GM21423 (cell line): ENCODE results near the gene MEIKIN.

Experiments used
- ATAC-seq: cut with Tn5 transposase; IDR thresholded peaks from one replicate; pipeline ENCODE4 v1.9.1; 2021; ENCODE audit warnings: mild to moderate bottlenecking, moderate library complexity; ENCODE audit not compliant: unreplicated experiment

The MEIKIN gene

DNA sequence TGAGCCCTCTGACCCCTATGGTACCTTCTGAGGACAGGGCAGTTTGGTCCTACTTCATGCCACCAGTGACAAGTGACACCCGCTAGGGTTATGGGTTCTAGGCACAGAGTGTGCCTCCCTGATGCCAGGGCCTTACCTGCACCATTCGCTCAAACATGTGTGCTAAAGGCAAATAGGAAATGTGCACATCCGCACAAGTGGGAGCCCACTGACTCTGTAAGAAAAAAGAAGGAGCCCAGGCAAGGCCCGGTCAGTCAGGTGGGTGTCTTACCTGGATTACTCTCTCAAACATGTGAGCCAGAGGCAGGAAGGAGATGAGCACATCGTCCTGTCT is 29.1 kb upstream of the MEIKIN start:
- no peak for ATAC-seq

DNA sequence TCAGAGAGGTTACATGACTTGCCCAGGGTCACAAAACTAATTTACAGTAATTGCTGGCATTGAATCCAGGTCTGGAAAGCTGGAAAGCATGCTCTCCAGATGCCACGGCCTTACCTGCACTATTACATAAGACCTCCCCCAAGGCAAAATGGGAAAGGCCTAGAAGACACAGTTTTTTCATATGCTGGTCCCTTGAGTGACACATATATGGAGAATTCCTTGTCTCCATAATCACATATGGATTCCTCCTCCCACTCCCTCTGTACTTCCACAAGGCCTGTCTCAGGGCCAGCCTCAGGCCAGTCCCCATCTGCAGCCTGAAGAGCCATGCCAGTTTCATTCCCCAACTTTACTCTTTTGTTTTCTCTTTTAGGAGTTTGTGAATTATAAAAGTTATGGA is 28.6 kb upstream of the MEIKIN start:
- no peak for ATAC-seq

DNA sequence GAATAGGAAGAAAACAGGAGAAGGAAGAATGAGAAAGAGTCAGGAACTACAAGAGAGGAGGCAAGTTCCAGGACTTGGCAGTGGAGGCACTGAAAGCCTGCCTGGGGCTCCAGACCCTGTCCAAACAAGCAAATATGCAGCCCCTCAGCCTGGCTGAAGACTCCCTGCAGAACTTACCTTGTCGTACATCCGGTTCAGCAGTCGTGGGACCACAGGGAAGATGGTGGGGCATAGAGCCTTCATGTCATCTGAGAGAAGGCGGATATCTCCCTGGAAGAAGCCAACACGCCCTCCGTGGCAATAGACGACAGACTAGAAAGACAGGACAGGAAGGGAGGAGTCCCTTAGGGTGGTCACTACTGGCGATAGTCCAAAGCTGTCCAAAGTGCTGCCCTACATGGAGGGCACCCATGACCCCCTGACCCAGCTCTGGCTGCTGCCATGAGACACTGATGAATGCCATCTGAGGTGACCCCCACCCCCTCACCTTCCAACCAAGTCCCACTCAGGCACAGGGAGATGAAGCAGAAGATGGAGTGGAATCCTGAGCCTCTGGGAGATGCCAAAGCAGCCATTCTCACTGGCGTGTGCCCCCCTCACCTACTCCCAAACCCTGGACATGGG is 27.7 kb upstream of the MEIKIN start:
- no peak for ATAC-seq

DNA sequence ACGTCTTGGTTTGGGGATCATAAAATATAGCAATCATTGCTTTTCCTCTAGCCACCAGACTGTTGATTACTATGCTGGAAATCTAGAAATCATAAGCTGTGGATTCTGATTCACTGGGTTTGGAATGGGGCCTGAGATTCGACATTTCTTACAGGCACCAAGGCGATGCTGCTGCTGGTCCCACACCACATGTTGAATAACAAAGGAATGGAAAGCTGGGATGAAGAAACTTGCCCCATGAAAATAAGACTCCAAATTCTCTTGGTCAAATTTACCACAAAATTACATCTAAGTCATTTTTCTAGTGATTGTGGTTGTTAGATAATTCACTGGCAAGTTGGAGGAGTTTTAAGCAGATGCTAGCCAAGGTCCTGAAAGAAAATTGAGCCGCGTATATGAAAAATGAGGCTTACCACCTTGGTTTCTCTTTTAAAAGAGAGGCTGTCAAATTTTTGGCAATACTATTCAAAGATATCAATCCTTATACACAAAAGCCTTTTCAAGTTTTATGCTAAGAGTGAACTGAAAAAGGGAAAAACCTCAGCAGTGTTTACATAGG is 23.0 kb upstream of the MEIKIN start:
- ATAC-seq = no peak

DNA sequence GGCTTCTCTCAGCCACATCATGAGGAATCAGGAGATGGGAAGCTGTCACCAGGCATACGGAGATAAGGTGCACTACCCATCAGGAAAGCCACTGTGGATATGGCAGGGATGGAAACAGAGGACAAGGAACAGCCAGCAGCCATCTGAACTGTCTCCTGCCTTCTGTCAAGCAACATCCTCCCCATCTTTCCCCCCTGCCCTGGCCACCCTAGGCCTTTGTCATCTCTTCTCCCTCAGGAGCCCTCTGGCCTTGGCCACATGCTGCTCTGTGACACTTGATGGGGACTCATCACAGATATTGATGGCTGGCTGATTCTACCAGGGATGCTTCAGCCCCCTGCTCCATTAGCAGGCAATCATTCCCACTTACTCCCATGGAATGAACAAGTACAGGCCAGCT is 21.1 kb upstream of the MEIKIN start:
- no peak for ATAC-seq

DNA sequence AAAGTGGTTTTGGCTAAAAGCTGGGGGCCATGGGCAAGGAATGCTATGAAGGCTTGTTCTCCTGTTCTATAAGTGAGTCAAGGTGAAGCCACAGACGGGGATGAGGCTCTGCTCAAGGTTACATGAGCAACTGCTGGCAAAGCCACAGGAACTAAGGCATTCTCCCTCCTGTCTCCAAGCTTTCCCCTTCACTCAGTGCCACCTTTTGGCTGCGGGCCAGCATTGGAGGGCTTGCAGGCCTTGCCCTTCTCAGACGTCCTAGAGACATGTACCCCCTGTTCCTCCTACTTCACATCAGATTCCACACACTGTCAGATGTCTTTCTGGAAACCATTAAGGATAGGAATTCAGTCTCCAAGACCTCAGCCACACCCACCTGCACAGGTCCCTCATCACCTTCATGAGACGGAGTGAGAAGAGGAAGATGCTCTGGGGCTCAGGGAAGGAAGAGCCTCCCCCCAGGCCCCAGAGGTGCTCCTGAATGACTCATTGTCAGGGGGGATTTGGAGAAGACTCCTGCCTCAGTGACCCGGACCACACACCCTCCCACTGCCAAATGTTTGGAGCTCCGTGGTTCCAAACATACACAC is 20.5 kb upstream of the MEIKIN start:
- ATAC-seq = no peak

DNA sequence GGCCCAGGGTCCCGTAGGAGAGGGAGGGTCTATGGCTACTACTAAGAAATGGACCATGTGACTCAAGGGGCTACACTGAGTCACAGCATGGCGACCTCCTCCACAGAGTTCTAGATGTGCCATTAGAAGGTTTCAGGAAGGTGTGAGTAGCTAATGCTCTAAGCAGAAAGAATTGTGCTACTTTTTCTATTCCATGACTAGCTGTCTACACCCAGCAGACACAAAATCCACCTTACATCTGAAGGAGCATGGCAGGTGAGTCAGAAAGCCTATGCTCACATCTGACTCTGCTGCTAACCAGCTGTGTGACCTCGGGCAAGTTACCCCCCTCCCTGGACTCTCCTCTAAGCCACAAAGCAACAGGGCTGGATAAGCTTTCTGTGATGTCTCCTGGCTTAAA is 14.4 kb upstream of the MEIKIN start:
- no peak for ATAC-seq

DNA sequence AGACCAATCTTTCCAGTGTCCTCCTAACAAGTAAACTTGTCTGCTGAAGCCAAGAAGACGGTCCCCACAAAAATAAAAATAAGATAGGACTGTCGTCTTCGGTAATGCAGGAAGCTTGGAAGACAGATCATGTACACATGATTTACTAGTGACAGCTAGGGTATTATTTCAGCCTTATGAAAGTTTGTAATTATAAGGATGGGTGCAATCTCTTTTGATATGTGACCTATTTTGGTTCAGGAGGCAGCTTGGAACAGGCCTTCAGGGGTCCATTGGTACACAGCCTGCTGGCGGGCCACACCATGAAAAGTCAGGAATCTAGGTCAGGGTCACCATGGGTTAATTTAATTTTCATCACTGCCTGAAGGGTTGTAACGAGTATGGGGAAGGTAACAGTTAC is 13.7 kb upstream of the MEIKIN start:
- no peak for ATAC-seq

DNA sequence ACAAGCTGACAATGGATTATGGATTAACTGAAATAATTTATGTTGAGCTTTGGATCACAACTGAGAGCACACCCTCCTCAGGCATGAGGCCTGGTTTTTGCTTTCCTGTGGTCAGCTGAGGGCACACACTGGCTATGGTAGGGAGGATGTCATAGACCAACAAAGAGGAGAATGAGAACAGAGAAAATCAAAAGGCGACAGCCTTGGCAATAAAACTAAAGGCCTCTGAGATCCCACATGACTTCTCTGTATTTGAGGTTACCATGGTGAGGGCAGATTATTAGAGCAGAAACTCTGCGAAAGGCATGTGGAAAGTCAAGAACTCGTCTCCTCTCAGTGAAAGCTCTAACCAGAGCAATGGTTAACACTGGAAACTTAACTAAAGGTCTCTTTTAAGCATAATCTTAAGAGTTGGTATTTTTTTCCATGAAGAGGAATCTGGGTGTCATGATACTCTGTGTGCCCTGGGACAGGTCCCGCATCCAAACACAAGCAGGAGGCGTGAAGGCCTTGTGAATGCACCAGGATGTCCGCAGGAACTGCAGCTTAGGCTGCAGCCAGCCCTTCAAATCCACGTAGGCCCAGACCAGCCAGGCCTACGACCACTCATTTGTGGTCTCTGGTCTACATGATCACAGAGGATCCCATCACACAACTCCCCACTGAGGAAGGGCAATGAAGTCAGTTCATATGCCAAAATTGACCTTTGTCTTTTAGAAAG is 12.4 kb upstream of the MEIKIN start:
- no peak for ATAC-seq

DNA sequence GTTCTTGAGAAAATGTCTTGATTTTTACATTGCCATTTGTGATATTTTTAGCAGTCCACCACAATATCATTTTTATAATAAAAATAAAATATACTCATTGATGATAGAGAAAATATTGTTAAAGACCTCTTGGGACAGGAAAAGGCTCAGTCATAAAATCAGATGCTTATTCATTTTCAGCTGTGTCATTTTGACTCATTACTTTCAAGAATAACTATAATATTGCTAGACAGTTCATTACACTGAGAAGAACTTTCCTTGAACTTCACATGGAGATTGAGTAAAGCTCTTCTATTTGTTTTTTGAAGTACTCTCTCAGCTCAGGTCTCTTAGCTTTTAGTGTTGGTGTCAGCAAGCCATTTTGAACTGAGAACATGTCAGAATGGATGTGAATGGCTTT is 8.5 kb upstream of the MEIKIN start:
- ATAC-seq = no peak

DNA sequence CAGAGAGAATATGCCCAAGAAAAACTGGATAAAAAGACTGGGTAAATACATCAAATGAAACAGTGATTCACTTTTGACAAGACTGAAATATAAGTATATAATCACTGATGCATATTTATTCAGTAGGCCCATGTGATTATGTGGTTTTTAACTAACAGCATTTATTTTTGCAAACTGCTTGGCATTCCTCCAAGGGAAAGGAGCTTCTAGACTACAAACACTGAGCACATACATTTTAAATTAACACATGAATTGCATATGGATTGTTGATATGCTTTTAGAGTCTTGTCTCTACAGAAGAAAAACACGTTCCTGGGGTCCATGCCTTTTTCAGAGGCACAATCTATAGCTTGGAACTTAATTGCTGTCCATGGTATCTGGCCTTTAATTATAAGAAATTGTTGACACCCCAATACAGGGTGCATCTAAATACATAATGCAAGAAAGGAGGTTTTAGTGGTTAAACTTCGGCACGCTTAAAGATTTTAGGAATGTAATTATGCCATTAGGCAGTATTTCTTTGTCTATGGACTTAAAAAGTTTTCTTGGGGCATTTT is 6.9 kb upstream of the MEIKIN start:
- ATAC-seq = no peak

DNA sequence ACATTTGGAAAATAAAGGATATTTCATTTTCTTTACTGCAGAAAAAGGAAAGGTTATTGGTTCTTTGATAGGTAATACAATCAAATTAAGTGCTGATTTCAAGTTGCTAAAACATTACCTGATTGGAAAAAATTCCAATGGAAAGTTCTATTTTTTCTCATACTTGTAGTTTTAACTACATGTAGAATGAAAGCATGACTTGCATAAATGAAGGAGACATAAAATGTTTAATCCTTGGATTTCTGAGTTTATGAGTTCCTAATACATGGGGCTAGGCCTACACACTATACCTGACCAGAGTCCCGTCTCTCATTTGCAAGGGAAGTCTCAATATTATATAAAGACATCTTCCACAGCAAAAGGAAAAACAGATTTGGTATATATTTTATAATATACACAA is 5.2 kb upstream of the MEIKIN start:
- ATAC-seq = no peak

DNA sequence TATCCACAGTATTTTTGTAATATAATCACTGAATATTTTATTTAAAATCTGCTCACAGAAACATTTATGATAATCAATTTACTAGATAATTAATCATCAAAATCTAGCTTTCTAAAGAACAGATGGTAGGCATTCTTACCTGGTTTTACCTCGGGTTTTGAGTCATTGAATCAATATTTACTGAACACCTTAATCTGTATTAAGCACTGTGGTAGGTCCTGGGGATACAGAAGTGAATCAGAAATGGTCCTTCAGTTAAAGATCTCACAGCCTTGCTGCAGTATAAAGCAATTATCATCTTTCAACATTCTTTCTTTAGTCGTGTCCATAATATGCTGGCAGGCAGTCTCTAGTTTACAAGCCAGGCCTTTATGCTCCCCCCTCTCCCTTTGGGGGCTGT is 2.0 kb upstream of the MEIKIN start:
- no peak for ATAC-seq

DNA sequence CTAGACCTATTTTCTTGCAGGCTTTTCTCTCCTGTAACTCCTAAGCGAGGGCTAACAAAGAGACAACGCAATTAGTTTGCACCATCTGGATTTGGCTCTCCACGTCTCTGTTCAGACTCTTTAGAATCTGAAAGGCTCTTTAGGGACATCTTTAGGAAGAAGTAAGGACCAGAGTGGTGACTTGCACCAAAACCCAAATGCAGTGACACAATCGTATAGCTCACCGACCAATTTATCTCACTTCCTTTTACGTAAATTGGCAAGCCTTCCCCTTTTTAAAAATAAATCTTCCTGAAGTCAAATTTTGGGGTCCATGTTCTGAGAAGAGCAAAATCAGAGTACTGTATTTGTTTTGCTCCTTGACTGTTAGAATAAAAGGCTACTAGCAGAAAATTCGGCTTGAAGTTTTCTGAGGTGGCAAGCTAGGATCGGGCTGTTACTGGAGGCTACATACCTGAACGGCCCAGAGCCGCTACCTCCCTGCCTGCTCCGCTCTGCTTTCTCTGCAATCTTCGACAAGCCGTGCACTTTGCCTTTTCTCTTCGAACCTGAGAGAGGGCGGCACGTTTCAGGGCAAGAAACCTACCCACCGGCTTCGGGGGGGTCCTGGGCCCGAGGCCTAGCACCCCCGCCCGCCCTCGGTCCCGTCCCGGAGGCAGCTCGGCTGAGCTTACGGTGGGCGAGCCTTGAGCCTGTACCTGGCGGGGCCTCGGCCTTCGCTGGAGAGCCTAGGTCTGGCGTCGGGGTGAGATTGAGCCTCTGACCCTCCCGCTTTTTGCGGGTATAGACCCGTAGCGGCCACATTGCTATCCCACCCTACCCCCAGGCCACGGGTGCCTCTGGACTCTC is 537 bp downstream of the MEIKIN start:
- ATAC-seq = no peak

DNA sequence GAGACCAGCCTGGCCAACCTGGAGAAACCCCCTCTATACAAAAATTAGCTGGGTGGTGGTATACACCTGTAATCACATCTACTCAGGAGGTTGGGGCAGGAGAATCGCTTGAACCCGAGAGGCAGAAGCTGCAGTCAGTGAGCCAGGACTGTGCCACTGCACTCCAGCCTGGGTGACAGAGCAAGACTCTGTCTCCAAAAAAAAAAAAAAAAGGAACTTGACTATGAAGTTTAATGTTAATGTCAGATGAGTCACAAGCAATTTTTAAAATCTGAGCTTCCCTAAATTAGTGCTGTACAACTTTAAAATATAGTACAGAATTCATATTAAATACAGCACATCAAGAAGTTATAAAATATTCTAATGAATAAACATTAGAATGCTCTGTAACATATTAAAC is 1.5 kb downstream of the MEIKIN start:
- ATAC-seq = no peak

DNA sequence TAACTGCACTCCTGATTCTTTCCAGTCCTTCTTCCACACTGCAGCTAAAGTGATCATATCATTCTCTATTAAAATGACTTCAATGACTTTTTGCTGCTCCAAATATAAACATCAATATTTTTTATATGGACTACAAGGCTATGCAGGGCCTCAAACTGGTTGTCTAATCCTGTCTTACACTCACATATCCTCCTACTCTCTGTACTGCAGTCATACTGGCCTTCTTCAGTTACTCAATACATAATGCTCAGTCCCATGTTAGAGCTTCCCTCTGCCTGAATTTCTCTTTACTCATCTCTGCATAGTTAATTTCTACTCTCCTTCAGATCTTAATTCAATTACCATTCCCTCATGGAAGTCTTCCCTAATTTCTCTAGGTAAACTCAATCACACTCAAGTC is 3.4 kb downstream of the MEIKIN start:
- ATAC-seq = no peak

DNA sequence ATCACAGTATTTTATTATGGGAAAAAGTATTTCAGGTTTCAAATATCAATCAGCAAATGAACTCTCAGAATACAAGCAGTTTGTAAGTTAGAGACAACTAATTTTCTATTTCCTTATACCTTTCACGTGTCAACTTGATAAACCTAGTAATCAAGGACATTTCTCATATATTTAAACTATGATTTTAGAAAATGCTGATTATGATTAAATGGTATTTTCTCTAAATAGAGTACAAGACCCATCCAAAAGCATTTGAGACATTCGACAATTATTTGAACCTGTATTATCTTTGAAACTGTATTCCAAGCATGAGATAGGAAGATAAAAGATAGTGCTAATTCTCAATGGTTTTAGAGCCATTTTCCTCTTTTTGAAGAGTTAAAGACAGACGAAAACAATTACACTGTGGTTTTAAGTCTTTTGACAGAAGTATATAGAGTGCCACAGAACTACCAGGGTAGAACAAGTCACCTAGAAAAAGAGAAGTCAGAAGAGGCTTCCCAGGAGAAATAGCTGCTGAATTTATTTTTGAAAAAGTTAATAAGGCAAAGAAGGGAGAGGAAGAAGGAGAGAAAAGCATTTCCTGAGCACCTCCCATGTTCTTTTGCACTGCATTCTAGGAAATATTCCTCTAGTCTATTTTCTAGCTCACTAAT is 5.6 kb downstream of the MEIKIN start:
- no peak for ATAC-seq

DNA sequence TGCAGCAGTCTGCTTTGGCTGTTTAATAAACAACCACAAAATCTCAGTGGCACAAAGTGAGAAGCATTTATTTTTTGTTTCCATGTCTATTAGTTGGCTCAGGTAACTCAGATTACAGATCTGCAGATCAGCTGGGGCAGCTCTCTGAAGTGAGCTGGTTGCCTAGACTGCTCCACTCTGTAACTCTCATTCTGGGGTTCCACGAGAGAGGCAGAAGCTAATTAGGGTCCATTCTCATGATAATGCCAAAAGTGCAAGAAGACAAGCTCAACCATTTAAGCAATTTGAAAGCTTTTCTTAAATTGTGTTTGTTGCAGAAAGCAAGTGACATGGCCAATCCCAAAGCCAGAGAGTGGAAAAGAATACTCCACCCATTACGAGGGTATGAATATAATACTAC is 13.2 kb downstream of the MEIKIN start:
- no peak for ATAC-seq

DNA sequence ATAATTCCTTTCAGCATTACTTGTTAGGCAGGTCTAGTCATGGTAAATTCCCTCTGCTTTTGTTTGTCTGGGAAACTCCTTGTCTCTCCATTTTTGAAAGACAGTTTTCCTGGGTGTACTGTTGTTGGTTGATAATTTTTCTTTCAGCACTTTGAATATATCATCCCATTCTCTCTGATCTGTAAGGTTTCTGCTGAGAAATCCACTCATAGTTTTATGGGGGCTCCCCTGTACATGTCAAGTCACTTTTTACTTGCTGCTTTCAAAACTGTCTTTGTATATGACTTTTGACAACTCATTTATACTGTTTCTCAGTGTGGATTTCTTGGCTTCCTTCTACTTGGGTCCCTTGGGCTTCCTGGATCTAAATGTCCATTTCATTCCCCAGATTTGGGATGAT is 16.5 kb downstream of the MEIKIN start:
- no peak for ATAC-seq

DNA sequence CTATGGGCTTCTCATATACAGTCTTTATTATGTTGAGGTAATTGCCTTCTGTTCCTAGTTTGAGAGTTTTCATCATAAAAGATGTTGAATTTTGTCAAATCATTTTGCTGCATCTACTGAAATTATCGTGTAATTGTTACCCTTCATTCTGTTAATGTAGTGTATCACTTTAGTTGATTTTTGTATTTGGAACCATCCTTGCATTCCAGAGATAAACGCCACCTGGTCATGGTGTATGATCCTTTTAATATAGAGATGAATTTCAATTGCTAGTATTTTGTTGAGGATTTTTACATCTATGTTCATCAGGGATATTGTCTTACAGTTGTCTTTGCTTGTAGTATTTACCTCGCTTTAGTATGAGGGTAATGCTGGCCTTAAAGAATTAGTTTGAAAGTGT is 19.3 kb downstream of the MEIKIN start:
- no peak for ATAC-seq

DNA sequence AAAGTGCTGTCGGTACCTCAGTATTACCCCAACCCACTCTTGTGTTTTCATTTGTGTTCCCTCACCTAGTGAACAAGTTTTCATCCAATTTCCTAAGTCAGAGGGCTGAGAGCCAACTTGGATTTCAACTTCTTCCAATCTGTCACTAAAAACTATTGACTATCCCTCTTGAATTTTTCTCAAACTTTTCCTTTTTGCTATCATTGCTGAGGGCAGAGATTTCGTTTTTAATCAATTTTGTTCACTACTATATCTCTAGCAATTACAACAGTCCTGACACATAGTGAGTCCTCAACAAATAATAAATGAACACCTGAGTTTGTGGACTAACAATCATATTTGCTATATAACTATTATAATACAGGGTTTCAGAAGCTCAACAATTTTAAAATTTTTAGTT is 29.0 kb downstream of the MEIKIN start:
- no peak for ATAC-seq
